Neural cell (in vitro differentiated cells): ENCODE results near the gene PPCDC. TPM values are rescaled to one million over a fixed set of nuclear protein-coding genes. Genes with fewer than 3 reads are reported as not detected.

Experiments
- H2AFZ ChIP-seq: fragments of 200-600, 300-800 bp; sonication (generic), shearing (Covaris generic); 2 replicates; pipeline ENCODE4 v1.6.0; 2014; ENCODE audit warnings: low read depth, mild to moderate bottlenecking, antibody characterized with exemption, low read length, moderate library complexity
- H3F3A ChIP-seq: fragments of 200-600 bp; shearing (Covaris generic); 2 replicates; pipeline ENCODE4 v1.6.1; 2016; ENCODE audit warnings: mild to moderate bottlenecking, moderate library complexity, mixed read lengths, antibody characterized with exemption, low read length; ENCODE audit not compliant: insufficient read depth, poor library complexity, severe bottlenecking
- H3K27ac ChIP-seq: fragments of 200-600, 300-800 bp; sonication (generic), shearing (Covaris generic); 2 replicates; pipeline ENCODE4 v1.5.1; 2014; ENCODE audit warnings: mild to moderate bottlenecking, low read length, moderate library complexity
- H3K27me3 ChIP-seq: fragments of 300-800, 200-600 bp; sonication (generic), shearing (Covaris generic); 2 replicates; pipeline ENCODE4 v1.6.0; 2014; ENCODE audit warnings: mild to moderate bottlenecking, low read depth, low read length, moderate library complexity; ENCODE audit not compliant: insufficient read depth
- H3K36me3 ChIP-seq: fragments of 300-800, 200-600 bp; sonication (generic), shearing (Covaris generic); 2 replicates; pipeline ENCODE4 v1.5.1; 2014; ENCODE audit warnings: mild to moderate bottlenecking, antibody characterized with exemption, low read length, moderate library complexity; ENCODE audit not compliant: insufficient read depth
- H3K4me2 ChIP-seq: fragments of 300-800, 200-600 bp; sonication (generic), shearing (Covaris generic); 2 replicates; pipeline ENCODE4 v1.6.0; 2014; ENCODE audit warnings: mild to moderate bottlenecking, low read length
- H3K4me3 ChIP-seq: fragments of 300-800, 200-600 bp; sonication (generic), shearing (Covaris generic); 2 replicates; pipeline ENCODE4 v1.5.1; 2014; ENCODE audit warnings: mild to moderate bottlenecking, low read length, moderate library complexity
- H3K79me2 ChIP-seq: fragments of 200-600 bp; shearing (Covaris generic); replicated peaks from 2 replicates; pipeline ENCODE4 v1.6.0; 2014; ENCODE audit warnings: mild to moderate bottlenecking, low read length, moderate library complexity; ENCODE audit not compliant: insufficient read depth
- H3K9ac ChIP-seq: fragments of 300-800, 200-600 bp; sonication (generic), shearing (Covaris generic); 2 replicates; pipeline ENCODE4 v1.6.1; 2016; ENCODE audit warnings: mild to moderate bottlenecking, low read length, mixed read lengths
- H3K9me2 ChIP-seq: fragments of 200-600 bp; shearing (Covaris generic); 2 replicates; pipeline ENCODE4 v1.6.1; 2016; ENCODE audit warnings: mild to moderate bottlenecking, low read length, mixed read lengths; ENCODE audit not compliant: insufficient read depth
- H3K9me3 ChIP-seq: fragments of 200-600, 300-800 bp; sonication (generic), shearing (Covaris generic); 2 replicates; pipeline ENCODE4 v1.6.1; 2016; ENCODE audit warnings: mild to moderate bottlenecking, mixed run types, low read length, moderate library complexity, mixed read lengths
- H4K20me1 ChIP-seq: fragments of 200-600 bp; shearing (Covaris generic); 2 replicates; pipeline ENCODE4 v1.6.1; 2016; ENCODE audit warnings: mild to moderate bottlenecking, mixed run types; ENCODE audit not compliant: insufficient read depth
- CTCF ChIP-seq: fragments of 450-650 bp; IDR thresholded peaks from 2 replicates; pipeline ENCODE4 v1.5.1; 2014; ENCODE audit warnings: antibody characterized with exemption, mild to moderate bottlenecking, moderate library complexity; ENCODE audit not compliant: poor library complexity, severe bottlenecking
- EP300 ChIP-seq: fragments of 450-650 bp; conservative IDR thresholded peaks from 2 replicates; pipeline ENCODE4 v1.6.1; 2014; ENCODE audit warnings: antibody characterized with exemption, mild to moderate bottlenecking, moderate library complexity; ENCODE audit not compliant: poor library complexity, severe bottlenecking
- EZH2 ChIP-seq: fragments of 200-600, 300-800 bp; shearing (Covaris generic), sonication (generic); IDR thresholded peaks from 2 replicates; pipeline ENCODE4 v1.6.1; 2014; ENCODE audit warnings: antibody characterized with exemption, low read length, borderline replicate concordance, mild to moderate bottlenecking; ENCODE audit not compliant: insufficient read depth, poor library complexity, severe bottlenecking
- MXI1 ChIP-seq: fragments of 450-650 bp; conservative IDR thresholded peaks from 2 replicates; pipeline ENCODE4 v1.6.1; 2014; ENCODE audit warnings: antibody characterized with exemption, mild to moderate bottlenecking; ENCODE audit not compliant: poor library complexity, severe bottlenecking
- POLR2AphosphoS5 ChIP-seq: IDR thresholded peaks from 2 replicates; pipeline ENCODE4 v1.6.1; 2012
- SMC3 ChIP-seq: fragments of 450-650 bp; conservative IDR thresholded peaks from 2 replicates; pipeline ENCODE4 v1.6.1; 2014; ENCODE audit warnings: antibody characterized with exemption, mild to moderate bottlenecking, moderate library complexity; ENCODE audit not compliant: poor library complexity
- TAF1 ChIP-seq: IDR thresholded peaks from 2 replicates; pipeline ENCODE4 v1.6.1; 2012; ENCODE audit warnings: low read depth
- polyA plus RNA-seq: library from polyadenylated mRNA; depleted of rRNA; stranded (reverse); fragments of >200 nt; gene quantifications from 2 replicates; pipeline ENCODE4 v1.2.3, GENCODE V29; 2014
- TF ChIP-seq, protein P1 (sequence below): IDR thresholded peaks from 2 replicates; pipeline ENCODE4 v1.6.1; 2012; ENCODE audit warnings: borderline replicate concordance

Gene PPCDC
- polyA plus RNA-seq, 1 donor from 2014 or later = 13.6 TPM

- TF ChIP-seq TAF1 (no peak), CTCF (no peak), POLR2AphosphoS5 (no peak)
- no peaks in the 10 kb centered on the region for H3K36me3 ChIP-seq
- H3K9ac ChIP-seq = peak overlapping the region; percentile 100
- peaks cover 31% of the 10 kb centered on the region for H3K79me2 ChIP-seq
- H2AFZ ChIP-seq = peak overlapping the region; percentile 81
- no peaks in the 10 kb centered on the region for H3K27me3 ChIP-seq
- H3K9me3 ChIP-seq = no peaks in the 10 kb centered on the region
- H3F3A ChIP-seq = no peaks in the 10 kb centered on the region
- H4K20me1 ChIP-seq = no peaks in the 10 kb centered on the region
- H3K4me2 ChIP-seq = peak overlapping the region; percentile 68
- peak overlapping the region; percentile 76 for H3K27ac ChIP-seq
- H3K4me3 ChIP-seq = peak overlapping the region; percentile 98
- no peaks in the 10 kb centered on the region for H3K9me2 ChIP-seq
Measured at GRCh38 chr15:74994685-74995084, 28.7 kb upstream of the PPCDC start.

DNA sequence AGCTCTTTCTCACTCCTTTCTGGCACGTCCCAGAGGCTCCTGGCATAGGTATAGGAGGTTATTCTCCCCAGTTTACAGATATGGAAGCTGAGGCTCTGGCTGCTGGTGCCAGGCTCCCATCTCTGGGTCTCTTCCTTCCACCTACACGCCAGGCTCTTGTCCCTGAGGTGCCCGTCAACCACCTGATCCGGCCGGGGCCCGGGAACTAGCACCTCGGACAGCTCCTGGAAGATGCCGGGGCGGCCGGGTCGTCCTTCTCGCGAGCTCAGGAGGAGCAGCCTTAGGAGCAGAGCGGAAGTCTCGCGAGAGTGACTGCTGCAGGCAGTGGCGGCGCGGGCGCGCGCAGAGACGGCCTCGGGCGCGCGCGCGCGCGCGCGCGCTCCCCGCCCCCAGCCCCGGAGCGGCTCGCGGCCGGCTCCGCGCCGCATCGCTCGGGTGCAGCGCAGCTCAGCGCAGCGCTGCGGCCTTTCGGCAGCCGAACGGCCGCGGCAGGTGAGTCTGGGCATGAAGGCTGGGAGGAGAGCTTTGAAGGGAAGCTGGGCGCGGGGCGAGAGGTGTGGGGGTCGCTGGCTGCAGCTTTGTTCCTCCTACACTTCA lies 28.1 kb upstream of the PPCDC start, which contains the start of gene SCAMP5:
SCAMP5 (plus strand) TSS at position 382 of the 597 bp plus-strand sequence. CDS start 16,277 bp downstream, outside the sequence.
- Histone ChIP-seq H3K9me2 (no peaks in the 10 kb centered on the region), H2AFZ (peak within 1 kb of the TSS; percentile 94), H3K4me2 (peak within 1 kb of the TSS; percentile 93), H3K27ac (peak within 1 kb of the TSS; percentile 99), H3K9me3 (no peaks in the 10 kb centered on the region), H3K9ac (peak within 1 kb of the TSS; percentile 100), H3K27me3 (no peaks in the 10 kb centered on the region), H3K36me3 (no peaks in the 10 kb centered on the region), H3F3A (no peaks in the 10 kb centered on the region), H3K79me2 (peaks cover 35% of the 10 kb centered on the region), H3K4me3 (peak within 1 kb of the TSS; percentile 98), H4K20me1 (no peaks in the 10 kb centered on the region)
- TF ChIP-seq CTCF (no peak), TAF1 (peak; percentile 70), EZH2 (no peak), EP300 (peak; percentile 25), SMC3 (peak; percentile 8), MXI1 (no peak), POLR2AphosphoS5 (peak; percentile 92)
- TF ChIP-seq, protein P1, sequence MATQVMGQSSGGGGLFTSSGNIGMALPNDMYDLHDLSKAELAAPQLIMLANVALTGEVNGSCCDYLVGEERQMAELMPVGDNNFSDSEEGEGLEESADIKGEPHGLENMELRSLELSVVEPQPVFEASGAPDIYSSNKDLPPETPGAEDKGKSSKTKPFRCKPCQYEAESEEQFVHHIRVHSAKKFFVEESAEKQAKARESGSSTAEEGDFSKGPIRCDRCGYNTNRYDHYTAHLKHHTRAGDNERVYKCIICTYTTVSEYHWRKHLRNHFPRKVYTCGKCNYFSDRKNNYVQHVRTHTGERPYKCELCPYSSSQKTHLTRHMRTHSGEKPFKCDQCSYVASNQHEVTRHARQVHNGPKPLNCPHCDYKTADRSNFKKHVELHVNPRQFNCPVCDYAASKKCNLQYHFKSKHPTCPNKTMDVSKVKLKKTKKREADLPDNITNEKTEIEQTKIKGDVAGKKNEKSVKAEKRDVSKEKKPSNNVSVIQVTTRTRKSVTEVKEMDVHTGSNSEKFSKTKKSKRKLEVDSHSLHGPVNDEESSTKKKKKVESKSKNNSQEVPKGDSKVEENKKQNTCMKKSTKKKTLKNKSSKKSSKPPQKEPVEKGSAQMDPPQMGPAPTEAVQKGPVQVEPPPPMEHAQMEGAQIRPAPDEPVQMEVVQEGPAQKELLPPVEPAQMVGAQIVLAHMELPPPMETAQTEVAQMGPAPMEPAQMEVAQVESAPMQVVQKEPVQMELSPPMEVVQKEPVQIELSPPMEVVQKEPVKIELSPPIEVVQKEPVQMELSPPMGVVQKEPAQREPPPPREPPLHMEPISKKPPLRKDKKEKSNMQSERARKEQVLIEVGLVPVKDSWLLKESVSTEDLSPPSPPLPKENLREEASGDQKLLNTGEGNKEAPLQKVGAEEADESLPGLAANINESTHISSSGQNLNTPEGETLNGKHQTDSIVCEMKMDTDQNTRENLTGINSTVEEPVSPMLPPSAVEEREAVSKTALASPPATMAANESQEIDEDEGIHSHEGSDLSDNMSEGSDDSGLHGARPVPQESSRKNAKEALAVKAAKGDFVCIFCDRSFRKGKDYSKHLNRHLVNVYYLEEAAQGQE = peak; percentile 97
